ENCODE results near the gene METTL27.
A peak's percentile ranks its signal among the peaks of the same experiment; 100 is the strongest.

Gene METTL27

GRCh38 chr7:73832806-73833205 lies 9.5 kb downstream of the METTL27 start:
- TF ChIP-seq ZFX (IDR thresholded peaks at IDR 0.05): no peak
- TF ChIP-seq, protein P1, sequence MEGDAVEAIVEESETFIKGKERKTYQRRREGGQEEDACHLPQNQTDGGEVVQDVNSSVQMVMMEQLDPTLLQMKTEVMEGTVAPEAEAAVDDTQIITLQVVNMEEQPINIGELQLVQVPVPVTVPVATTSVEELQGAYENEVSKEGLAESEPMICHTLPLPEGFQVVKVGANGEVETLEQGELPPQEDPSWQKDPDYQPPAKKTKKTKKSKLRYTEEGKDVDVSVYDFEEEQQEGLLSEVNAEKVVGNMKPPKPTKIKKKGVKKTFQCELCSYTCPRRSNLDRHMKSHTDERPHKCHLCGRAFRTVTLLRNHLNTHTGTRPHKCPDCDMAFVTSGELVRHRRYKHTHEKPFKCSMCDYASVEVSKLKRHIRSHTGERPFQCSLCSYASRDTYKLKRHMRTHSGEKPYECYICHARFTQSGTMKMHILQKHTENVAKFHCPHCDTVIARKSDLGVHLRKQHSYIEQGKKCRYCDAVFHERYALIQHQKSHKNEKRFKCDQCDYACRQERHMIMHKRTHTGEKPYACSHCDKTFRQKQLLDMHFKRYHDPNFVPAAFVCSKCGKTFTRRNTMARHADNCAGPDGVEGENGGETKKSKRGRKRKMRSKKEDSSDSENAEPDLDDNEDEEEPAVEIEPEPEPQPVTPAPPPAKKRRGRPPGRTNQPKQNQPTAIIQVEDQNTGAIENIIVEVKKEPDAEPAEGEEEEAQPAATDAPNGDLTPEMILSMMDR (conservative IDR thresholded peaks at IDR 0.05): no peak
- H3K27ac ChIP-seq: peak overlapping the region; percentile 98

DNA sequence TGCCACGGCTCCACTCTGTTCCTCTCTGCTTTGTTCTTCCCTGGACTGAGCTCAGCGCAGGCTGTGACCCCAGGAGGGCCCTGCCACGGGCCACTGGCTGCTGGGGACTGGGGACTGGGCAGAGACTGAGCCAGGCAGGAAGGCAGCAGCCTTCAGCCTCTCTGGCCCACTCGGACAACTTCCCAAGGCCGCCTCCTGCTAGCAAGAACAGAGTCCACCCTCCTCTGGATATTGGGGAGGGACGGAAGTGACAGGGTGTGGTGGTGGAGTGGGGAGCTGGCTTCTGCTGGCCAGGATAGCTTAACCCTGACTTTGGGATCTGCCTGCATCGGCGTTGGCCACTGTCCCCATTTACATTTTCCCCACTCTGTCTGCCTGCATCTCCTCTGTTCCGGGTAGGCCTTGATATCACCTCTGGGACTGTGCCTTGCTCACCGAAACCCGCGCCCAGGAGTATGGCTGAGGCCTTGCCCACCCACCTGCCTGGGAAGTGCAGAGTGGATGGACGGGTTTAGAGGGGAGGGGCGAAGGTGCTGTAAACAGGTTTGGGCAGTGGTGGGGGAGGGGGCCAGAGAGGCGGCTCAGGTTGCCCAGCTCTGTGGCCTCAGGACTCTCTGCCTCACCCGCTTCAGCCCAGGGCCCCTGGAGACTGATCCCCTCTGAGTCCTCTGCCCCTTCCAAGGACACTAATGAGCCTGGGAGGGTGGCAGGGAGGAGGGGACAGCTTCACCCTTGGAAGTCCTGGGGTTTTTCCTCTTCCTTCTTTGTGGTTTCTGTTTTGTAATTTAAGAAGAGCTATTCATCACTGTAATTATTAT lies 10.3 kb downstream of the METTL27 start:
- H3K27ac ChIP-seq: peak overlapping the region; percentile 98
- TF ChIP-seq ZFX (IDR thresholded peaks at IDR 0.05): peak; percentile 58; the same call in 1 of the 2 replicates
- TF ChIP-seq, protein P1 (conservative IDR thresholded peaks at IDR 0.05): no peak

DNA sequence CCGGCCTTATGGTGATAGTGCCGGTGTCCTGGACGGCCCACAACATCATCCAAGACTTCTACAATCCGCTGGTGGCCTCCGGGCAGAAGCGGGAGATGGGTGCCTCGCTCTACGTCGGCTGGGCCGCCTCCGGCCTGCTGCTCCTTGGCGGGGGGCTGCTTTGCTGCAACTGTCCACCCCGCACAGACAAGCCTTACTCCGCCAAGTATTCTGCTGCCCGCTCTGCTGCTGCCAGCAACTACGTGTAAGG lies 10.8 kb downstream of the METTL27 start:
- H3K27ac ChIP-seq: peak overlapping the region; percentile 98
- 0 out of 2 replicates have a peak, but pooled peaks have one; percentile 39 for TF ChIP-seq ZFX (IDR thresholded peaks at IDR 0.05)
- TF ChIP-seq, protein P1 (conservative IDR thresholded peaks at IDR 0.05): no peak

- peak within 1 kb of the TSS; percentile 98 for H3K27ac ChIP-seq
- TF ChIP-seq, protein P1 (conservative IDR thresholded peaks at IDR 0.05): no peak
- peak; percentile 50; the same call in 1 of the 2 replicates for TF ChIP-seq ZFX (IDR thresholded peaks at IDR 0.05)
Measured at GRCh38 chr7:73830681-73831583, 11.4 kb downstream of the METTL27 start, which contains the start of gene CLDN4. CLDN4 (plus strand) TSS chr7:73830996; CDS start chr7:73831202, 206 bp downstream.

GRCh38 chr7:73829921-73830680 lies 12.2 kb downstream of the METTL27 start:
- TF ChIP-seq, protein P1 (conservative IDR thresholded peaks at IDR 0.05): no peak
- no peak for TF ChIP-seq ZFX (IDR thresholded peaks at IDR 0.05)
- H3K27ac ChIP-seq: peak overlapping the region; percentile 98

DNA sequence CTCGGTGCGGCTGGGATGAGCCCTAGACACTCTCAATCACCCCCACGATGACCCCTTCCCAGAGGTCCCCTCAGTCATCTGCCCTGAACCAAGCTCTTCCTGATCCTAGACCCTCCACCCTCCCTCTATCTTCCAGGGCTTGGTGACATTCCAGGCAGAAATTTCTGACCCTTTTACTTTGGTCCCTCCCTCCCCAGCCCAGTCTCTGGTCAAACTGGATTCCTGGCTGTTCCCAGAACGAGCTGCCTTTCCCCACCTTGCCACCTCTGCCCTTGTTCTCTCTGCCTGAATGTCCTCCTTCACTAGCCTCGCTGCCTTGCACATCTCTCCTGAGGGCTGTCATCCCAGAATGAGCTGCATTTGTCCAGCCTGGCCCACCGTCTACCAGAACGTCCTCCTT lies 12.8 kb downstream of the METTL27 start:
- H3K27ac ChIP-seq: peak overlapping the region; percentile 98
- TF ChIP-seq, protein P1 (conservative IDR thresholded peaks at IDR 0.05): no peak
- no peak for TF ChIP-seq ZFX (IDR thresholded peaks at IDR 0.05)
